ENCODE data around the gene KLF17.
"Not testable (repeated sequence)": the region's sequence is repeated elsewhere in the genome, so short reads cannot be mapped to it uniquely, and the experiment has no call there.

Gene KLF17

GRCh38 chr1:44135886-44136285 lies 17.3 kb downstream of the KLF17 start:
- no peak for DNase-seq (ENCODE audit: low read depth, low spot score)
- Histone ChIP-seq H3K36me3 (ENCODE audit: insufficient read depth, low read length) (no peaks in the 10 kb centered on the region), H3K4me3 (no peak overlapping the region), H3K9ac (ENCODE audit: insufficient read length) (no peak overlapping the region), H3K27ac (no peak overlapping the region), H3K9me3 (ENCODE audit: low read depth, low read length) (no peaks in the 10 kb centered on the region)
- no peak for TF ChIP-seq FOXP2 (optimal IDR thresholded peaks at IDR 0.05; ENCODE audit: control extremely low read depth, extremely low read length, insufficient read depth)
- no peak for TF ChIP-seq EZH2 (IDR thresholded peaks at IDR 0.05)
- no peak for TF ChIP-seq POLR2AphosphoS5 (IDR thresholded peaks at IDR 0.05; ENCODE audit: borderline replicate concordance, low read depth, low read length)

DNA sequence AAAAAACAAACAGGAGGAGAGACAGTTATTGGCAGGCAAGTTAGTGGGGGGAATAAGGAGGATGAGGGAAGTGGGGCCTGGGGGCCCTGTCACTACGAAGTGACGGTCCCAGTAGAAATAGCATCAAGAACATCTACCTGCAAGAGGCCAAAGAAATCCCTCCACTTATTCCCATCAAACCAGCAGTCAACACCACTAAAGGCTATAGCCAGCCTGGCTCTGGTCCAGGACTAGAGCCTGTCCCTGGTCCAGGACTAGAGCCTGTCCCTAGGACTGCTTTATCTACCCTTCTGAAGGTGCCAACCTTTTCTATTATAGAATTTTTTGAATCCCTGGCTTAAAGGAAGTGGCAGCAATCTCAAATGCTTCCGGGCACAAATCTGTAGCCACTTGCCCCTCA lies 19.6 kb downstream of the KLF17 start:
- no peak for DNase-seq (ENCODE audit: low read depth, low spot score)
- H3K36me3 ChIP-seq (ENCODE audit: insufficient read depth, low read length): no peaks in the 10 kb centered on the region
- H3K9ac ChIP-seq (ENCODE audit: insufficient read length): no peak overlapping the region
- H3K4me3 ChIP-seq: no peak overlapping the region
- H3K27ac ChIP-seq: no peak overlapping the region
- H3K9me3 ChIP-seq (ENCODE audit: low read depth, low read length): no peaks in the 10 kb centered on the region
- TF ChIP-seq EZH2 (IDR thresholded peaks at IDR 0.05): no peak
- TF ChIP-seq POLR2AphosphoS5 (IDR thresholded peaks at IDR 0.05; ENCODE audit: borderline replicate concordance, low read depth, low read length): no peak
- no peak for TF ChIP-seq FOXP2 (optimal IDR thresholded peaks at IDR 0.05; ENCODE audit: control extremely low read depth, extremely low read length, insufficient read depth)

DNA sequence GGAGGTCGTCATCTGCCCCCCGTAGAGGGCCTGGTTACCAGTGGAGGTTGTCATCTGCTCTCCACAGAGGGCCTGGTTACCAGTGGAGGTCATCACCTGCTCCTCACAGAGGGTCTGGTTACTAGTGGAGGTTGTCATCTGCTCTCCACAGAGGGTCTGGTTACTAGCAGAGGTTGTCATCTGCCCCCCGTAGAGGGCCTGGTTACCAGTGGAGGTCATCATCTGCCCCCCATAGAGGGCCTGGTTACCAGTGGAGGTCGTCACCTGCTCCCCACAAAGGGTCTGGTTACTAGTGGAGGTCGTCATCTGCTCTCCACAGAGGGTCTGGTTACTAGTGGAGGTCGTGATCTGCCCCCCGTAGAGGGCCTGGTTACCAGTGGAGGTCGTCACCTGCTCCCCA lies 20.9 kb downstream of the KLF17 start:
- not testable (repeated sequence) for H3K36me3 ChIP-seq (ENCODE audit: insufficient read depth, low read length); H3K27ac ChIP-seq; DNase-seq (ENCODE audit: low read depth, low spot score); H3K9ac ChIP-seq (ENCODE audit: insufficient read length); H3K9me3 ChIP-seq (ENCODE audit: low read depth, low read length); H3K4me3 ChIP-seq

DNA sequence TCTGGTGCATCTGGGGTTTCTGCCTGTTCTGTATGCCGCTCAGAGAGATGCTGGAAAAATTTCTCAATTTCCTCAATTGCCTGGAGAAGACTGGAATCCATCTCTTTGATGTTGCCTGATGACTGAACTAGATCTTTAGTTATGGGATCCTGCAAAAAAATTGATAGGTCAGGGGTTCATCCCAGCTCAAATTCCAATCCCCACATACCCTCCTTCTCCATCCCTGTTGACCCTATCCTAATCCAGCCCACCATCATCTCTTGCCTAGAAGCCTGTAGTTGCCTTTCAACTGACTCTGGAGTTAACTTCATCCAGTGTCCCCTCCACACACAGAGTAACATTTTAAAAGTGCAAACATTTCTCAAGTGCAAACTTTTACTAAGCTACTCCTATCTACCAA lies 22.9 kb downstream of the KLF17 start, which contains the start of gene KLF18:
Gene KLF18, minus strand, starts transcription at position 101 of the 400 bp plus-strand sequence. Its CDS starts 0 bp downstream, at position 101.
- no peak within 1 kb of the TSS for H3K4me3 ChIP-seq

GRCh38 chr1:44144962-44145756 lies 26.5 kb downstream of the KLF17 start:
- H3K36me3 ChIP-seq (ENCODE audit: insufficient read depth, low read length): no peaks in the 10 kb centered on the region
- no peak overlapping the region for H3K4me3 ChIP-seq
- 0 out of 2 replicates have a peak, but pooled peaks cover 2% of the 10 kb centered on the region for H3K9me3 ChIP-seq (ENCODE audit: low read depth, low read length)
- no peak overlapping the region for H3K27ac ChIP-seq
- TF ChIP-seq EZH2 (IDR thresholded peaks at IDR 0.05): no peak
- no peak for TF ChIP-seq FOXP2 (optimal IDR thresholded peaks at IDR 0.05; ENCODE audit: control extremely low read depth, extremely low read length, insufficient read depth)
- no peak for TF ChIP-seq POLR2AphosphoS5 (IDR thresholded peaks at IDR 0.05; ENCODE audit: borderline replicate concordance, low read depth, low read length)
- no peak for DNase-seq (ENCODE audit: low read depth, low spot score)
- H3K9ac ChIP-seq (ENCODE audit: insufficient read length): no peak overlapping the region

More for the DNA sequence above, 22.9 kb downstream of the KLF17 start, which contains the start of gene KLF18:
- no peak for DNase-seq (ENCODE audit: low read depth, low spot score)
- Histone ChIP-seq H3K9me3 (ENCODE audit: low read depth, low read length) (0 out of 2 replicates have a peak, but pooled peaks cover 2% of the 10 kb centered on the region), H3K9ac (ENCODE audit: insufficient read length) (no peak within 1 kb of the TSS), H3K36me3 (ENCODE audit: insufficient read depth, low read length) (no peaks in the 10 kb centered on the region), H3K27ac (no peak within 1 kb of the TSS)
- TF ChIP-seq FOXP2 (optimal IDR thresholded peaks at IDR 0.05; ENCODE audit: control extremely low read depth, extremely low read length, insufficient read depth) (no peak), POLR2AphosphoS5 (IDR thresholded peaks at IDR 0.05; ENCODE audit: borderline replicate concordance, low read depth, low read length) (no peak), EZH2 (IDR thresholded peaks at IDR 0.05) (no peak)

GRCh38 chr1:44146536-44147361 lies 28.1 kb downstream of the KLF17 start:
- no peaks in the 10 kb centered on the region for H3K36me3 ChIP-seq (ENCODE audit: insufficient read depth, low read length)
- no peak overlapping the region for H3K4me3 ChIP-seq
- H3K27ac ChIP-seq: no peak overlapping the region
- TF ChIP-seq EZH2 (IDR thresholded peaks at IDR 0.05) (no peak), FOXP2 (optimal IDR thresholded peaks at IDR 0.05; ENCODE audit: control extremely low read depth, extremely low read length, insufficient read depth) (no peak)
- no peak for DNase-seq (ENCODE audit: low read depth, low spot score)
- H3K9ac ChIP-seq (ENCODE audit: insufficient read length): no peak overlapping the region
- H3K9me3 ChIP-seq (ENCODE audit: low read depth, low read length): 0 out of 2 replicates have a peak, but pooled peaks cover 2% of the 10 kb centered on the region

GRCh38 chr1:44147582-44147981 lies 29.0 kb downstream of the KLF17 start:
- H3K36me3 ChIP-seq (ENCODE audit: insufficient read depth, low read length): no peaks in the 10 kb centered on the region
- no peak overlapping the region for H3K4me3 ChIP-seq
- no peak for TF ChIP-seq FOXP2 (optimal IDR thresholded peaks at IDR 0.05; ENCODE audit: control extremely low read depth, extremely low read length, insufficient read depth)
- no peak for TF ChIP-seq EZH2 (IDR thresholded peaks at IDR 0.05)
- no peak for TF ChIP-seq POLR2AphosphoS5 (IDR thresholded peaks at IDR 0.05; ENCODE audit: borderline replicate concordance, low read depth, low read length)
- no peak overlapping the region for H3K27ac ChIP-seq
- H3K9me3 ChIP-seq (ENCODE audit: low read depth, low read length): 0 out of 2 replicates have a peak, but pooled peaks cover 2% of the 10 kb centered on the region
- H3K9ac ChIP-seq (ENCODE audit: insufficient read length): no peak overlapping the region
- no peak for DNase-seq (ENCODE audit: low read depth, low spot score)

GRCh38 chr1:44151332-44151731 lies 32.7 kb downstream of the KLF17 start:
- DNase-seq (ENCODE audit: low read depth, low spot score): no peak
- Histone ChIP-seq H3K9ac (ENCODE audit: insufficient read length) (peak overlapping the region; percentile 28), H3K4me3 (no peak overlapping the region), H3K36me3 (ENCODE audit: insufficient read depth, low read length) (no peaks in the 10 kb centered on the region), H3K27ac (no peak overlapping the region), H3K9me3 (ENCODE audit: low read depth, low read length) (no peaks in the 10 kb centered on the region)
- TF ChIP-seq POLR2AphosphoS5 (IDR thresholded peaks at IDR 0.05; ENCODE audit: borderline replicate concordance, low read depth, low read length): no peak
- no peak for TF ChIP-seq FOXP2 (optimal IDR thresholded peaks at IDR 0.05; ENCODE audit: control extremely low read depth, extremely low read length, insufficient read depth)
- no peak for TF ChIP-seq EZH2 (IDR thresholded peaks at IDR 0.05)

Data from SK-N-MC (cell line).